NCI-H1092 (cell line): ENCODE data around the gene CCDC127.

Experiments
- DNase-seq: peaks from one replicate; lab custom pipeline; 2025; lab: John Stamatoyannopoulos, UW

Gene CCDC127

GRCh38 chr5:157801-158200, 60.2 kb downstream of the CCDC127 start:
- no peak for DNase-seq

- no peak for DNase-seq
These were observed 60.7 kb downstream of the CCDC127 start for GRCh38 chr5:157126-157715.

- DNase-seq = no peak
These were observed 61.4 kb downstream of the CCDC127 start for GRCh38 chr5:156411-157072.

GRCh38 chr5:155651-156410, 62.1 kb downstream of the CCDC127 start:
- DNase-seq = no peak

- DNase-seq = no peak
These were observed 63.1 kb downstream of the CCDC127 start for GRCh38 chr5:154826-155225.

GRCh38 chr5:154236-154635, 63.7 kb downstream of the CCDC127 start:
- DNase-seq = no peak

GRCh38 chr5:153256-153655, 64.7 kb downstream of the CCDC127 start:
- no peak for DNase-seq

GRCh38 chr5:152077-152476, 65.9 kb downstream of the CCDC127 start:
- DNase-seq = no peak

GRCh38 chr5:150746-151145, 67.2 kb downstream of the CCDC127 start:
- no peak for DNase-seq

- DNase-seq = no peak
These were observed 68.0 kb downstream of the CCDC127 start for GRCh38 chr5:149745-150485.

- no peak for DNase-seq
These were observed 70.2 kb downstream of the CCDC127 start for GRCh38 chr5:147751-148150.
